B cell (primary cell): ENCODE data around the gene HOXD3. TPM values are rescaled to one million over a fixed set of nuclear protein-coding genes. Genes with fewer than 3 reads are reported as not detected.

Experiments
- ATAC-seq: fragments of 200-7000 bp; cut with Tn5 transposase; one replicate; pipeline ENCODE4 v1.10.0; 2021; ENCODE audit warnings: low read depth, mild to moderate bottlenecking, moderate number of reproducible peaks, moderate library complexity
- CTCF ChIA-PET: fragments of 350-600 bp; sonication (Branson Sonifier 250); formaldehyde crosslinking; loops from one replicate; lab custom pipeline; 2021; ENCODE audit warnings: antibody characterized with exemption, inconsistent platforms; lab: Charles Lee
- POLR2A ChIA-PET: fragments of 350-600 bp; sonication (Branson Sonifier 250); formaldehyde crosslinking; loops from one replicate; lab custom pipeline; 2021; ENCODE audit warnings: antibody characterized with exemption; lab: Charles Lee
- DNase-seq: peaks from one replicate; pipeline ENCODE4 v3.0.0; 2013
- H2AFZ ChIP-seq: 2 replicates; pipeline ENCODE4 v1.6.1; 2012; ENCODE audit warnings: mild to moderate bottlenecking, low read depth, low read length; ENCODE audit not compliant: insufficient read depth, poor library complexity, severe bottlenecking
- H3K27ac ChIP-seq, 2 donors: 1 replicate in 1 of 2; 2 replicates in 1 of 2; pipeline ENCODE4 v1.5.1; 2012 to 2013; ENCODE audit warnings: low read length in 2 of 2, mild to moderate bottlenecking in 2 of 2, moderate library complexity in 1 of 2
- H3K27me3 ChIP-seq, 4 experiments: fragments of 200-600 bp in 1 of 4; sonication (generic) in 1 of 4; replicated peaks in 1 of 4; 1 replicate in 2 of 4; 2 replicates in 2 of 4; pipeline versions ENCODE4 v1.6.1 to v1.7.0; 2013 to 2016; ENCODE audit warnings: low read length in 3 of 4, mild to moderate bottlenecking in 2 of 4, mixed read lengths in 1 of 4, moderate library complexity in 1 of 4; ENCODE audit not compliant: insufficient read depth in 4 of 4, control insufficient read depth in 3 of 4; ENCODE audit errors: control extremely low read depth in 1 of 4
- H3K36me3 ChIP-seq, 2 experiments: replicated peaks in 1 of 2; 1 replicate in 1 of 2; 2 replicates in 1 of 2; pipeline versions ENCODE4 v1.6.1 to v1.7.1; 2013; ENCODE audit warnings: low read length in 1 of 2; ENCODE audit not compliant: insufficient read depth in 2 of 2, control insufficient read depth in 1 of 2; ENCODE audit errors: control extremely low read depth in 1 of 2, extremely low read depth in 1 of 2
- H3K4me1 ChIP-seq, 2 donors: fragments of 200-600 bp in 1 of 2; sonication (generic) in 1 of 2; 1 replicate in 1 of 2; 2 replicates in 1 of 2; pipeline versions ENCODE4 v1.5.1 to v1.6.1; 2013 to 2017; ENCODE audit warnings: low read length in 2 of 2; ENCODE audit not compliant: control insufficient read depth in 2 of 2, insufficient read depth in 2 of 2
- H3K4me2 ChIP-seq: replicated peaks from 2 replicates; pipeline ENCODE3; 2012; ENCODE audit warnings: mild to moderate bottlenecking, low read depth, low read length; ENCODE audit not compliant: poor library complexity, severe bottlenecking
- H3K4me3 ChIP-seq, 5 experiments: fragments of 200-600 bp in 1 of 5; sonication (generic) in 1 of 5; 1 replicate in 3 of 5; 2 replicates in 2 of 5; pipeline versions ENCODE4 v1.5.1 to v1.7.0; 2011 to 2016; ENCODE audit warnings: low read length in 4 of 5, mild to moderate bottlenecking in 4 of 5, low read depth in 2 of 5, control low read depth in 1 of 5, moderate library complexity in 1 of 5; ENCODE audit not compliant: insufficient read depth in 1 of 5; ENCODE audit errors: control extremely low read depth in 1 of 5, extremely low read depth in 1 of 5
- H3K79me2 ChIP-seq: fragments of 200-600 bp; sonication (generic); one replicate; pipeline ENCODE4 v1.6.0; 2016; ENCODE audit warnings: low read length; ENCODE audit not compliant: control insufficient read depth, insufficient read depth
- H3K9ac ChIP-seq: fragments of 200-600 bp; sonication (generic); 2 replicates; pipeline ENCODE4 v1.6.1; 2017; ENCODE audit warnings: mild to moderate bottlenecking, low read length, moderate library complexity
- H3K9me3 ChIP-seq, 3 donors: one replicate each; pipeline versions ENCODE4 v1.6.1 to v1.7.1; 2013; ENCODE audit warnings: low read length in 2 of 3; ENCODE audit not compliant: control insufficient read depth in 2 of 3, insufficient read depth in 1 of 3; ENCODE audit errors: control extremely low read depth in 1 of 3
- H4K20me1 ChIP-seq: 2 replicates; pipeline ENCODE4 v1.6.0; 2012; ENCODE audit warnings: mild to moderate bottlenecking, low read length; ENCODE audit not compliant: insufficient read depth, control insufficient read depth, poor library complexity, severe bottlenecking
- H3K27ac Mint-ChIP-seq: one replicate; pipeline ENCODE4 v1.8.0; 2021; ENCODE audit warnings: mixed read lengths
- H3K27me3 Mint-ChIP-seq: one replicate; pipeline ENCODE4 v1.8.0; 2021; ENCODE audit warnings: mixed read lengths
- H3K4me1 Mint-ChIP-seq: one replicate; pipeline ENCODE4 v1.8.0; 2021; ENCODE audit warnings: mixed read lengths
- H3K4me3 Mint-ChIP-seq: one replicate; pipeline ENCODE4 v1.8.0; 2021; ENCODE audit warnings: mixed read lengths
- H3K9me3 Mint-ChIP-seq: one replicate; pipeline ENCODE4 v1.8.0; 2022; ENCODE audit warnings: mixed read lengths; ENCODE audit not compliant: insufficient read depth
- CTCF ChIP-seq: fragments of 200-600 bp; IDR thresholded peaks from one replicate; pipeline ENCODE4 v1.8.0; 2022; ENCODE audit warnings: antibody characterized with exemption, mild to moderate bottlenecking
- EZH2 ChIP-seq: IDR thresholded peaks from 2 replicates; pipeline ENCODE4 v1.6.1; 2012; ENCODE audit warnings: borderline replicate concordance, low read depth, mild to moderate bottlenecking, moderate library complexity, low read length; ENCODE audit not compliant: insufficient read depth, poor library complexity, severe bottlenecking
- WGBS: methylation state at CpG from one replicate; pipeline ENCODE4 v1.1.5; 2013; ENCODE audit warnings: missing lambda C conversion rate; ENCODE audit not compliant: insufficient coverage; 5-methylcytosine and 5-hydroxymethylcytosine counted together
- intact Hi-C: fragments of 100-400 bp; cut with micrococcal nuclease; formaldehyde crosslinking; loops from one replicate; pipeline ENCODE4 v1.10.0; 2022
- polyA plus RNA-seq: library from polyadenylated mRNA; depleted of rRNA; stranded (reverse); fragments of >200 nt; gene quantifications from 2 replicates; pipeline ENCODE4 v1.2.3, GENCODE V29; 2012
- total RNA-seq, 2 donors: library from RNA; stranded (reverse); fragments of 120-200 nt in 1 of 2; gene quantifications; 1 replicate in 1 of 2; 2 replicates in 1 of 2; pipeline versions ENCODE4 v1.2.3 to v1.2.4, GENCODE V29; 2013 to 2022

HOXD3 gene
- total and polyA plus RNA-seq, 2 donors (not counting 1 experiment from before 2014, with no cell fraction given): not detected

- no peaks in the 10 kb centered on the region for H3K9me3 Mint-ChIP-seq
- Histone ChIP-seq H2AFZ (no peak overlapping the region), H3K4me3 (no peak overlapping the region), H3K27ac (no peak overlapping the region), H3K36me3 (no peaks in the 10 kb centered on the region), H3K4me1 (peaks cover 19 to 40% of the 10 kb centered on the region in 2 donors), H3K9ac (no peak overlapping the region), H4K20me1 (no peaks in the 10 kb centered on the region), H3K9me3 (peaks cover 0 to 33% (median 6%) of the 10 kb centered on the region in 3 donors), H3K4me2 (no peak overlapping the region), H3K27me3 (peaks cover 0 to 91% (median 75%) of the 10 kb centered on the region in 4 experiments), H3K79me2 (no peaks in the 10 kb centered on the region)
- ChIA-PET CTCF (interaction anchor here (0.9 to 3.8 kb wide), 3 partner anchors 11 to 514 kb away, joined by 6 to 26 read pairs (median 15); no protein-coding TSS in a partner anchor), POLR2A (no interaction called here)
- H3K4me3 Mint-ChIP-seq: no peak overlapping the region
- no peak for TF ChIP-seq CTCF
- TF ChIP-seq EZH2: no peak
- no peak overlapping the region for H3K27ac Mint-ChIP-seq
- H3K27me3 Mint-ChIP-seq: peaks cover 82% of the 10 kb centered on the region
- intact Hi-C loops: no loop called here
- ATAC-seq (no peak), DNase-seq (no peak)
- peaks cover 28% of the 10 kb centered on the region for H3K4me1 Mint-ChIP-seq
- 58% methylated on average over 4 of the region's 8 CpGs for WGBS
Measured at GRCh38 chr2:176137906-176138305, 19.2 kb upstream of the HOXD3 start.

GRCh38 chr2:176138526-176138922 lies 18.6 kb upstream of the HOXD3 start:
- ChIA-PET POLR2A (no interaction called here), CTCF (interaction anchor here (0.9 to 3.8 kb wide), 4 partner anchors 12 to 514 kb away, joined by 6 to 26 read pairs (median 16); no protein-coding TSS in a partner anchor)
- Histone ChIP-seq H3K27ac (no peak overlapping the region), H3K27me3 (peaks cover 0 to 91% (median 73%) of the 10 kb centered on the region in 4 experiments), H3K4me1 (peaks cover 19 to 40% of the 10 kb centered on the region in 2 donors), H3K4me2 (no peak overlapping the region), H3K36me3 (no peaks in the 10 kb centered on the region), H3K79me2 (no peaks in the 10 kb centered on the region), H3K9me3 (peaks cover 0 to 33% (median 6%) of the 10 kb centered on the region in 3 donors), H4K20me1 (no peaks in the 10 kb centered on the region), H3K4me3 (no peak overlapping the region), H3K9ac (no peak overlapping the region), H2AFZ (no peak overlapping the region)
- H3K9me3 Mint-ChIP-seq: no peaks in the 10 kb centered on the region
- ATAC-seq (no peak), DNase-seq (no peak)
- TF ChIP-seq EZH2: no peak
- TF ChIP-seq CTCF: no peak
- H3K27me3 Mint-ChIP-seq: peaks cover 83% of the 10 kb centered on the region
- H3K4me3 Mint-ChIP-seq: peak overlapping the region; percentile 1
- H3K4me1 Mint-ChIP-seq: peaks cover 27% of the 10 kb centered on the region
- WGBS: 23% methylated on average over 11 of the region's 14 CpGs
- intact Hi-C loops: no loop called here
- no peak overlapping the region for H3K27ac Mint-ChIP-seq
